BLaER1 (cell line): ENCODE results near the gene TAT.
"Not testable (repeated sequence)": the region's sequence is repeated elsewhere in the genome, so short reads cannot be mapped to it uniquely, and the experiment has no call there.

ENCODE experiments used
- H3K27ac ChIP-seq: shearing (Covaris generic); formaldehyde crosslinking; 2 replicates; pipeline ENCODE4 v1.8.1; 2022
- H3K27me3 ChIP-seq: shearing (Covaris generic); formaldehyde crosslinking; 2 replicates; pipeline ENCODE4 v1.8.1; 2022
- H3K36me3 ChIP-seq: shearing (Covaris generic); formaldehyde crosslinking; 2 replicates; pipeline ENCODE4 v1.8.1; 2022
- H3K4me1 ChIP-seq: shearing (Covaris generic); formaldehyde crosslinking; 2 replicates; pipeline ENCODE4 v1.8.1; 2022
- H3K4me2 ChIP-seq: shearing (Covaris generic); formaldehyde crosslinking; 2 replicates; pipeline ENCODE4 v1.8.1; 2022
- H3K4me3 ChIP-seq: shearing (Covaris generic); formaldehyde crosslinking; 2 replicates; pipeline ENCODE4 v1.8.1; 2022
- H3K9ac ChIP-seq: shearing (Covaris generic); formaldehyde crosslinking; 2 replicates; pipeline ENCODE4 v1.8.1; 2022
- H3K9me3 ChIP-seq: shearing (Covaris generic); formaldehyde crosslinking; 2 replicates; pipeline ENCODE4 v1.8.1; 2022
- H4K20me1 ChIP-seq: shearing (Covaris generic); formaldehyde crosslinking; 2 replicates; pipeline ENCODE4 v1.8.1; 2022
- Cebpa-rat ChIP-seq: shearing (Covaris generic); IDR thresholded peaks from 2 replicates; pipeline ENCODE4 v1.8.1; 2022

TAT gene

GRCh38 chr16:71576971-71577370 is at the start of gene TAT:
TSS of gene TAT (minus strand) at chr16:71577092. CDS start at chr16:71576415, 677 bp downstream.
- Histone ChIP-seq H3K9ac (no peak within 1 kb of the TSS), H3K4me2 (no peak within 1 kb of the TSS), H4K20me1 (no peaks in the 10 kb centered on the region), H3K27ac (no peak within 1 kb of the TSS), H3K4me1 (no peaks in the 10 kb centered on the region), H3K4me3 (no peak within 1 kb of the TSS), H3K9me3 (no peaks in the 10 kb centered on the region), H3K36me3 (no peaks in the 10 kb centered on the region), H3K27me3 (no peaks in the 10 kb centered on the region)
- TF ChIP-seq Cebpa-rat, result no peak

GRCh38 chr16:71626018-71626857 is 49.3 kb upstream of the TAT start, which contains the start of gene MARVELD3:
TSS of gene MARVELD3 (plus strand) at chr16:71626184. CDS start at chr16:71626230, 46 bp downstream.
- Histone ChIP-seq H3K4me1 (peaks cover 19% of the 10 kb centered on the region), H4K20me1 (no peaks in the 10 kb centered on the region), H3K27ac (no peak within 1 kb of the TSS), H3K27me3 (no peaks in the 10 kb centered on the region), H3K9me3 (peaks cover 11% of the 10 kb centered on the region), H3K9ac (no peak within 1 kb of the TSS), H3K36me3 (no peaks in the 10 kb centered on the region), H3K4me2 (no peak within 1 kb of the TSS), H3K4me3 (no peak within 1 kb of the TSS)
- TF ChIP-seq Cebpa-rat, result no peak

GRCh38 chr16:71625113-71625850 is 48.4 kb upstream of the TAT start:
- no peak for TF ChIP-seq Cebpa-rat
- no peak overlapping the region for H3K9ac ChIP-seq
- peaks cover 19% of the 10 kb centered on the region for H3K4me1 ChIP-seq
- no peak overlapping the region for H3K27ac ChIP-seq
- H3K27me3 ChIP-seq, result no peaks in the 10 kb centered on the region
- H3K4me3 ChIP-seq, result no peak overlapping the region
- no peaks in the 10 kb centered on the region for H3K36me3 ChIP-seq
- H3K4me2 ChIP-seq, result no peak overlapping the region
- peaks cover 11% of the 10 kb centered on the region for H3K9me3 ChIP-seq
- no peaks in the 10 kb centered on the region for H4K20me1 ChIP-seq

- no peak for TF ChIP-seq Cebpa-rat
- H4K20me1 ChIP-seq, result no peaks in the 10 kb centered on the region
- peaks cover 11% of the 10 kb centered on the region for H3K9me3 ChIP-seq
- no peak overlapping the region for H3K9ac ChIP-seq
- H3K27ac ChIP-seq, result no peak overlapping the region
- no peaks in the 10 kb centered on the region for H3K27me3 ChIP-seq
- H3K36me3 ChIP-seq, result no peaks in the 10 kb centered on the region
- H3K4me3 ChIP-seq, result no peak overlapping the region
- peaks cover 9% of the 10 kb centered on the region for H3K4me1 ChIP-seq
- no peak overlapping the region for H3K4me2 ChIP-seq
Measured at GRCh38 chr16:71623597-71623996, 46.7 kb upstream of the TAT start.

GRCh38 chr16:71622088-71622487 is 45.2 kb upstream of the TAT start:
- Histone ChIP-seq H3K4me1 (peaks cover 6% of the 10 kb centered on the region), H4K20me1 (no peaks in the 10 kb centered on the region), H3K4me2 (no peak overlapping the region), H3K36me3 (no peaks in the 10 kb centered on the region), H3K4me3 (no peak overlapping the region), H3K9ac (no peak overlapping the region), H3K9me3 (peaks cover 11% of the 10 kb centered on the region), H3K27ac (no peak overlapping the region), H3K27me3 (no peaks in the 10 kb centered on the region)
- no peak for TF ChIP-seq Cebpa-rat

GRCh38 chr16:71618429-71618828 is 41.5 kb upstream of the TAT start:
- Histone ChIP-seq H3K4me1 (peaks cover 6% of the 10 kb centered on the region), H3K4me3 (no peak overlapping the region), H3K9me3 (no peaks in the 10 kb centered on the region), H4K20me1 (no peaks in the 10 kb centered on the region), H3K4me2 (no peak overlapping the region), H3K27me3 (no peaks in the 10 kb centered on the region), H3K36me3 (no peaks in the 10 kb centered on the region), H3K27ac (no peak overlapping the region), H3K9ac (no peak overlapping the region)
- TF ChIP-seq Cebpa-rat, result no peak

- not testable (repeated sequence) for H3K4me2 ChIP-seq, H3K27me3 ChIP-seq, H3K4me3 ChIP-seq, H3K9me3 ChIP-seq, H3K4me1 ChIP-seq, H3K9ac ChIP-seq, H3K36me3 ChIP-seq, H4K20me1 ChIP-seq, H3K27ac ChIP-seq
Measured at GRCh38 chr16:71614956-71615355, 38.1 kb upstream of the TAT start.

GRCh38 chr16:71610936-71611871 is 34.3 kb upstream of the TAT start:
- no peaks in the 10 kb centered on the region for H3K4me1 ChIP-seq
- no peak for TF ChIP-seq Cebpa-rat
- H3K4me3 ChIP-seq, result no peak overlapping the region
- no peaks in the 10 kb centered on the region for H3K27me3 ChIP-seq
- peak overlapping the region; percentile 37 for H3K4me2 ChIP-seq
- H4K20me1 ChIP-seq, result no peaks in the 10 kb centered on the region
- no peaks in the 10 kb centered on the region for H3K36me3 ChIP-seq
- H3K9ac ChIP-seq, result no peak overlapping the region
- H3K9me3 ChIP-seq, result no peaks in the 10 kb centered on the region
- H3K27ac ChIP-seq, result no peak overlapping the region

GRCh38 chr16:71610447-71610846 is 33.6 kb upstream of the TAT start:
- Histone ChIP-seq H4K20me1 (no peaks in the 10 kb centered on the region), H3K4me3 (no peak overlapping the region), H3K4me1 (no peaks in the 10 kb centered on the region), H3K27ac (no peak overlapping the region), H3K9ac (no peak overlapping the region), H3K9me3 (no peaks in the 10 kb centered on the region), H3K4me2 (peak overlapping the region; percentile 37), H3K27me3 (no peaks in the 10 kb centered on the region), H3K36me3 (no peaks in the 10 kb centered on the region)
- no peak for TF ChIP-seq Cebpa-rat
